GM12874 (cell line): ENCODE results near the gene HLA-DMA.

Experiments
- TF ChIP-seq, protein P1 (sequence below): IDR thresholded peaks from 2 replicates; pipeline ENCODE4 v1.5.1; 2011; ENCODE audit warnings: low read depth, mild to moderate bottlenecking, control low read depth, low read length, moderate library complexity; ENCODE audit not compliant: insufficient read depth

The HLA-DMA gene

DNA sequence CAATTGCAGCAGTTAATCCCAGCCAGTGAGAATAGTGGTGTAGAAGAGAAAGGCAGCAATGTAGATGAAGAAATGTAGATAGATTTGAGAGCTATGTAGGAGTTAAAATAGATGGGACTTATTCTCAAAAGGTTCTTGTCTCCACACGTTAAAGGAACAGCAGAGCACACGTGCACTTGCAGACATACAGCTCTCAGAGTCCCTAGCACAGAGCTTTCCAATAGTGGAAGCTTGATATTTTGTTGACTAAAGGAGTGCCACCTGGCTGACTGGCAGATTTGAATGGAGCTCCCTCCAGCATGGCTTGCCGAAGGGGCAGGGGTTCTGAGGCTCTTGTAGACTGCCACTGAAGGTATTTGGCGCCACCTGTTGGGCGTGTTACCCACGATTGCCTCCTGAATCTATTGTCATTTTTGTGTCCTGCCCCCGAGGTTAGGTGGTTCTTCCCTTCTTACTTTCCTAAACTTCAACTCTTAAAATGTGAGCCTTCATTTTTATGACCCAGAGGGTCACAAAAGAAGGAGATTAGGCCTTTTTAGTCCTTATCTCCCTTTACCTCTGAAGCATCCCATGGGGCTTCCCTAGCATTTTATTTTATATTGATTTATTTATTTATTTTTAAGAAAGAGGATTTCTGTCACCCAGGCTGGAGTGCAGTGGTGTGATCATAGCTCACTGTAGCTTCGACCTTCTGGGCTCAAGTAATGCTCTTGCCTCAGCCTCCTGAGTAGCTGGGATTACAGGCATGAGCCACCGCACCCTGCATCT lies 31.9 kb upstream of the HLA-DMA start:
- TF ChIP-seq, protein P1, sequence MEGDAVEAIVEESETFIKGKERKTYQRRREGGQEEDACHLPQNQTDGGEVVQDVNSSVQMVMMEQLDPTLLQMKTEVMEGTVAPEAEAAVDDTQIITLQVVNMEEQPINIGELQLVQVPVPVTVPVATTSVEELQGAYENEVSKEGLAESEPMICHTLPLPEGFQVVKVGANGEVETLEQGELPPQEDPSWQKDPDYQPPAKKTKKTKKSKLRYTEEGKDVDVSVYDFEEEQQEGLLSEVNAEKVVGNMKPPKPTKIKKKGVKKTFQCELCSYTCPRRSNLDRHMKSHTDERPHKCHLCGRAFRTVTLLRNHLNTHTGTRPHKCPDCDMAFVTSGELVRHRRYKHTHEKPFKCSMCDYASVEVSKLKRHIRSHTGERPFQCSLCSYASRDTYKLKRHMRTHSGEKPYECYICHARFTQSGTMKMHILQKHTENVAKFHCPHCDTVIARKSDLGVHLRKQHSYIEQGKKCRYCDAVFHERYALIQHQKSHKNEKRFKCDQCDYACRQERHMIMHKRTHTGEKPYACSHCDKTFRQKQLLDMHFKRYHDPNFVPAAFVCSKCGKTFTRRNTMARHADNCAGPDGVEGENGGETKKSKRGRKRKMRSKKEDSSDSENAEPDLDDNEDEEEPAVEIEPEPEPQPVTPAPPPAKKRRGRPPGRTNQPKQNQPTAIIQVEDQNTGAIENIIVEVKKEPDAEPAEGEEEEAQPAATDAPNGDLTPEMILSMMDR: peak; percentile 86

DNA sequence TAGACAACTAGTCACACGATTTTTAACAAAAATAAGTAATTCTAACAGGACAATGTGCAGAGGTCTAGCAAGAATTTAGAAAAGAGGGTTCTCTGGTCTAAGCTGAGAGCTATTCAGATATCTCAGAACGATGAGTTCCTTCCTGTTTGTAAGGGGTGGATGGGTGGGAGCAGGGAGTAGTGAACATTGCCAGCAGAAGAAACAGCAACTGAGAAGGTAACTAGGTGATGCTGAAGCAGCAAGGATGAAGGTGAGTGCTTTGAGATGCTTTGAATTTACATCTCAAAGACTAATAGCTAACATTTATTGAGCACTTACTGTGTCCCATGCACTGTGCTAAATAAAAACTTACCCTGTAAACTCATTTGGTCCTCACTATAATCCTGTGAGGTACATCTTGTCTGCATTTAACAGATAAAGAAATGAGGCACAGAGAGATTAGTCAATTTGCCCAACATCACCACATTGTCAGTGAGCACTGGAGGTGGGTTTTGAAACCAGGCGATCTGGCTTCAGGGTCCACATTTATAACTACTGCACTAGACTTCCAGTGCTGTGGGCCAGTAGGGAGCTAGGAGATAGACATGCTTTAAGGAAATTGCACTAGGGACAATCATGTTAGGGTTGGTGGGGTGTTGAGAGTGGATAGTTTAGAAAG lies 31.2 kb upstream of the HLA-DMA start:
- TF ChIP-seq, protein P1: no peak

DNA sequence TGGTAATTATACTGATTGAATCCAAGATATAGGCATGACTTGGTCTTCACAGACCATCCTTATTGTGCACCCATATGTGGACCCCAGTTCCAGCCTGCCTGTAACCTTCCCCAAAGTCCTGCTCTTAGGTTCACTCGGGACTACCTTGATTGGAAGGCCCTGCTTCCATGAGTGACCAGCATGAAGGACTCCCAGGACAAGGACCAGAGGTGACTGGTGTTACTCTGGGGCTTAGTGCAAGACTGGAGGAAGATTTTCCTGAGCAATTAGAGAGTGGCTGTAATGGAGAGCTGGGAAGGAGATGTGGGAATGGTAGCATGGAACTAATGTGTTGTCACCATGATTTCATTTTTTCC lies 30.6 kb upstream of the HLA-DMA start:
- TF ChIP-seq, protein P1: no peak

DNA sequence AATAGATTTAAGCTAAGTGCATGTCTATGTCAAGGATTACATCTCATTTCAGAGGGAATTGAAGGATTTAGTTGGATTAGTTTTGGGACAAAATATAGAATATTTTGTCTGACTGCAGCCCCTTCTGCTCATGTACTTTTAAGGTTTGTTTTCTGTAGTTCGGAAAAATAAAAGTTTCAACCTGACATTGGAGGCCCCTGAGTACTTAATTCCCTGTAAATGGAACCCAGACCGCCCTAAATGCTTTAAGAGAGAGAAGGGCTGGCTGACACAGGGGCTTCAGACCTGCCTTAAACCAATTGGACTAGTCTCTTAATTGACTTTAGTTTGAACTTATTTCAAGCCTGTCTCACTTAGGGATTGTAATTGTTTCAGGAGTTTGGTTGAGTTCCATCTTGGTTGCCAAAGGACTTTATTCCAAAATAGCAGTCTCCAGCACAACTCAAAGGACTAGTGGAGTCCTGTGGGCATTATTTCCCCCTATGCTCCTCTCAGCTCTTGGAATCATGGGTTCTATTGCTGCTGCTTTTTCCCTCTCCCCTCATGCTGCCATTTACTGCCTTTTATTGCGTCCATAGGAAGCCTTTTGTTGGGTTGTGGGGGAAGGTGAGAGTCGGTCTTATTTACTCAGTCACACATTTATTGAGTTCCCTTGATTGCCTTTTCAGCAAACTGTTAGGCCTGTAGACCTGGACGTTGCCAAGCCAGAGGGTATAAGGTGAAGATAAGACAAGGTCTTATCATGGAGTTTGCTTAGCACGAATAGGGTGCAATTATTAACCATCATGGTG lies 30.0 kb upstream of the HLA-DMA start:
- TF ChIP-seq, protein P1: no peak

- TF ChIP-seq, protein P1: no peak
Observed at GRCh38 chr6:32982084-32982701, 29.3 kb upstream of the HLA-DMA start.

DNA sequence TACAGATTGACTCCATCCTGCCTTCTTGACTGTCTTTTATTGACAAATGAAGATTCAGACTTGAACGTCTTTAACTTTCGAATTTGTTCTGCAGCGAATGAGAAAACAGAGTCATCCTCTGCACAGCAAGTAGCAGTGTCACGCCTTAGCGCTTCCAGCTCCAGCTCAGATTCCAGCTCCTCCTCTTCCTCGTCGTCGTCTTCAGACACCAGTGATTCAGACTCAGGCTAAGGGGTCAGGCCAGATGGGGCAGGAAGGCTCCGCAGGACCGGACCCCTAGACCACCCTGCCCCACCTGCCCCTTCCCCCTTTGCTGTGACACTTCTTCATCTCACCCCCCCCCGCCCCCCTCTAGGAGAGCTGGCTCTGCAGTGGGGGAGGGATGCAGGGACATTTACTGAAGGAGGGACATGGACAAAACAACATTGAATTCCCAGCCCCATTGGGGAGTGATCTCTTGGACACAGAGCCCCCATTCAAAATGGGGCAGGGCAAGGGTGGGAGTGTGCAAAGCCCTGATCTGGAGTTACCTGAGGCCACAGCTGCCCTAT lies 27.7 kb upstream of the HLA-DMA start:
- TF ChIP-seq, protein P1: no peak
